Activated T-helper 2 cell treated with anti-CD3 and anti-CD28 coated beads, Interferon-gamma antibody, Interleukin-2, Interleukin-4, amounts not matched to agents 10 μg/mL and 5 μg/mL and 100 μg/mL, durations not matched to agents 14 hours and 24 hours and 36 hours (primary cell): ENCODE data around the gene HOXC4. TPM values are rescaled to one million over a fixed set of nuclear protein-coding genes. Genes with fewer than 3 reads are reported as not detected.

Source experiments
- DNase-seq: peaks from one replicate; pipeline ENCODE4 v3.0.0; 2021; ENCODE audit warnings: low spot score
- H3K27ac Mint-ChIP-seq: one replicate; pipeline ENCODE4 v1.8.0; 2021; ENCODE audit warnings: mixed read lengths
- H3K27me3 Mint-ChIP-seq: one replicate; pipeline ENCODE4 v1.8.0; 2021; ENCODE audit warnings: low read depth, mixed read lengths
- H3K36me3 Mint-ChIP-seq: one replicate; pipeline ENCODE4 v1.8.0; 2021; ENCODE audit warnings: low read depth, mixed read lengths
- H3K4me1 Mint-ChIP-seq: one replicate; pipeline ENCODE4 v1.8.0; 2021; ENCODE audit warnings: low read depth, mixed read lengths
- H3K4me3 Mint-ChIP-seq: one replicate; pipeline ENCODE4 v1.8.0; 2021; ENCODE audit warnings: low read depth, mild to moderate bottlenecking, moderate library complexity, mixed read lengths
- H3K9me3 Mint-ChIP-seq: one replicate; pipeline ENCODE4 v1.8.0; 2021; ENCODE audit warnings: mixed read lengths
- intact Hi-C: fragments of 100-400 bp; cut with micrococcal nuclease; formaldehyde crosslinking; loops from one replicate; pipeline ENCODE4 v1.15.1; 2023
- total RNA-seq: library from RNA; stranded (reverse); gene quantifications from 2 replicates; pipeline ENCODE4 v1.2.3, GENCODE V29; 2022

Gene HOXC4
- total RNA-seq = 0.14 and 0.21 TPM in 2 replicates

DNA sequence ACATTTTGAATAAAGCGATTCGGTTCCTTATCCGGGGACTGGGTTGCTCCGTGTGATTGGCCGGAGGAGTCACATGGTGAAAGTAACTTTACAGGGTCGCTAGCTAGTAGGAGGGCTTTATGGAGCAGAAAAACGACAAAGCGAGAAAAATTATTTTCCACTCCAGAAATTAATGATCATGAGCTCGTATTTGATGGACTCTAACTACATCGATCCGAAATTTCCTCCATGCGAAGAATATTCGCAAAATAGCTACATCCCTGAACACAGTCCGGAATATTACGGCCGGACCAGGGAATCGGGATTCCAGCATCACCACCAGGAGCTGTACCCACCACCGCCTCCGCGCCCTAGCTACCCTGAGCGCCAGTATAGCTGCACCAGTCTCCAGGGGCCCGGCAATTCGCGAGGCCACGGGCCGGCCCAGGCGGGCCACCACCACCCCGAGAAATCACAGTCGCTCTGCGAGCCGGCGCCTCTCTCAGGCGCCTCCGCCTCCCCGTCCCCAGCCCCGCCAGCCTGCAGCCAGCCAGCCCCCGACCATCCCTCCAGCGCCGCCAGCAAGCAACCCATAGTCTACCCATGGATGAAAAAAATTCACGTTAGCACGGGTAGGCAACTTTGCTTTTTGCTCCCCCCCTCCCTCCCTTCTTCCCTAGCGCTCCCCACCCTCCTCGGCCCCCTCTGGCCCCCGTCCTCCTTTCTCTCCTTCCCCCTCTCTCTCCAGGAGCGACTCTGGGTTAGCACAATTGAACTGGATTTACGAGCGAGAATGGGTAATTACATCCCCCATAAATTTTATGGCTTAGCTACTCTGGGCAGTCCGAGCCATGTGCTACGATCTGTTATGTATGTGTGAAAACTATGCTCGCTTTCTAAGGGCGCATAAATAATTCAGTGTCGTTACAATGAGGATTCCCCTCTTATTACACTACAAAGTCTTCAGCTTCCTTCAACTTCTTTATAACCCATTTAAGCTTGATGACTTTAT is at the start of gene HOXC4:
TSS of gene HOXC4 (plus strand) at position 85 of the 991 bp plus-strand sequence. CDS start at position 173, 88 bp downstream.
- intact Hi-C loops = loop anchor here (5.0 to 10.0 kb wide), 3 partner anchors 57 to 87 kb away; no protein-coding TSS in a partner anchor
- no peaks in the 10 kb centered on the region for H3K36me3 Mint-ChIP-seq
- no peak for DNase-seq
- H3K27ac Mint-ChIP-seq = peak within 1 kb of the TSS; percentile 25
- no peaks in the 10 kb centered on the region for H3K9me3 Mint-ChIP-seq
- peaks cover 87% of the 10 kb centered on the region for H3K27me3 Mint-ChIP-seq
- peaks cover 18% of the 10 kb centered on the region for H3K4me1 Mint-ChIP-seq
- peak within 1 kb of the TSS; percentile 31 for H3K4me3 Mint-ChIP-seq

GRCh38 chr12:54004063-54004840 is 49.4 kb upstream of the HOXC4 start:
- intact Hi-C loops = loop anchor here (5.0 kb wide), 1 partner anchor 37 kb away; no protein-coding TSS in a partner anchor
- no peak overlapping the region for H3K4me3 Mint-ChIP-seq
- peaks cover 91% of the 10 kb centered on the region for H3K27me3 Mint-ChIP-seq
- H3K36me3 Mint-ChIP-seq = no peaks in the 10 kb centered on the region
- H3K27ac Mint-ChIP-seq = no peak overlapping the region
- no peaks in the 10 kb centered on the region for H3K9me3 Mint-ChIP-seq
- peaks cover 18% of the 10 kb centered on the region for H3K4me1 Mint-ChIP-seq
- DNase-seq = no peak

DNA sequence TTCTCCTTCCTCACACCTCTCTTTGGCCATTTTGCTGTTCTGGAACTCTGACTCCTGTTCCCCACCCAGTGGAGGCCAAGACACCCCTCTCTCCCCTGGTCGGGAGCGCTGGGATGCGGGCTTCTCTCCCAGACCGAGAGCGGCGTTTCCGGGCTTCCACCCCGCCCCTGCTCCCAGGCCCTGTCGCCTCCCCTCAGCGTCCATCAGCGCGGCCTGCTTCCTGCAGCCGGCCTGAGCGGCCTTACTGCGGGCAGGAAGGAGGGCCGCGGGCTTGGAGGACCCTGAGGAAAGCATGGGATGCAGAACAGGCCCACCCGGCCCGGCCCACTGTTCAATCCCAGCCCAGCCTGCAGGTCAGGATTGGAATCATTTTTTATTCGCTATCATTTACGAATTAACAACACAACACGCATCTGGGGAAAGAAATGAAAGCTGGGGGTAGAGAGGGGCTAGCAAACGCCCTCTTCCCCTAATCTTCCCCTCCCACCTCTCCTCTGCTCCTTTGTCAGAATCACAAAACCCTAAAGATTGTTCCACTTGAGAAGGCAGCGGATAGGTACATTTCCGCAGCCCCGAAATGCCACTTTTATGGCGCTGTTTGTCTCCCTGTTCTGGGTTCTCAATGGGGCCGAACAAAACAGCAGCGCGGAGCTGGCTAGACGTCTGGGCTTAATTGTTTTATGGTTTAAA is 48.6 kb upstream of the HOXC4 start:
- Mint-ChIP-seq H3K36me3 (no peaks in the 10 kb centered on the region), H3K27me3 (peaks cover 92% of the 10 kb centered on the region), H3K4me3 (no peak overlapping the region), H3K9me3 (no peaks in the 10 kb centered on the region), H3K27ac (no peak overlapping the region), H3K4me1 (peaks cover 17% of the 10 kb centered on the region)
- no peak for DNase-seq
- intact Hi-C loops = loop anchor here (5.0 kb wide), 1 partner anchor 38 kb away; no protein-coding TSS in a partner anchor

DNA sequence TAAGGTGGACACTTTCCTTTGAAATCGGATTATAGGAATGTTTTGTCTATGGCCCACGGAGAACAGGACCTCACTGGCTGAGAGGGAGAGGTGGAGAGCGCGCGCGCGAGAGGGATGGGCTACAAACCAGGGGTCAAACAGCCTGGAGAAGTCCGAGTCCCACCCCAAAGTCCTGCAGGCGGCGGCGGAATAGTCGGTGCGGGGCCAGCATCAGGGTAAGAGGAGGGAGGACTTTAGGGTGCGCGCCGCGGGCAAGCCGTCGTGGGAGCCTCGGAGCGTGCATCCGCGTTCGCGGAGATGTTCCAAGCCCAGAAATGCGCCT is 48.1 kb upstream of the HOXC4 start:
- Mint-ChIP-seq H3K4me3 (no peak overlapping the region), H3K27me3 (peaks cover 93% of the 10 kb centered on the region), H3K27ac (no peak overlapping the region), H3K36me3 (no peaks in the 10 kb centered on the region), H3K4me1 (peaks cover 17% of the 10 kb centered on the region), H3K9me3 (no peaks in the 10 kb centered on the region)
- DNase-seq = no peak
- intact Hi-C loops = no loop called here

- H3K36me3 Mint-ChIP-seq = no peaks in the 10 kb centered on the region
- peak; percentile 76 for DNase-seq
- H3K27me3 Mint-ChIP-seq = peaks cover 92% of the 10 kb centered on the region
- peaks cover 18% of the 10 kb centered on the region for H3K4me1 Mint-ChIP-seq
- H3K4me3 Mint-ChIP-seq = peak overlapping the region; percentile 79
- H3K9me3 Mint-ChIP-seq = no peaks in the 10 kb centered on the region
- intact Hi-C loops = loop anchor here (1.0 to 2.0 kb wide), 2 partner anchors 23 to 195 kb away; partner anchors contain the start of gene HOXC6
- no peak overlapping the region for H3K27ac Mint-ChIP-seq
Observed at GRCh38 chr12:54005853-54006558, 47.6 kb upstream of the HOXC4 start.

- H3K27me3 Mint-ChIP-seq = peaks cover 92% of the 10 kb centered on the region
- H3K27ac Mint-ChIP-seq = no peak overlapping the region
- peaks cover 20% of the 10 kb centered on the region for H3K4me1 Mint-ChIP-seq
- intact Hi-C loops = loop anchor here (1.0 to 2.0 kb wide), 2 partner anchors 22 to 195 kb away; partner anchors contain the start of gene HOXC6
- H3K4me3 Mint-ChIP-seq = peak overlapping the region; percentile 79
- H3K9me3 Mint-ChIP-seq = no peaks in the 10 kb centered on the region
- H3K36me3 Mint-ChIP-seq = no peaks in the 10 kb centered on the region
- DNase-seq = no peak
Observed at GRCh38 chr12:54006559-54007220, 46.9 kb upstream of the HOXC4 start.

DNA sequence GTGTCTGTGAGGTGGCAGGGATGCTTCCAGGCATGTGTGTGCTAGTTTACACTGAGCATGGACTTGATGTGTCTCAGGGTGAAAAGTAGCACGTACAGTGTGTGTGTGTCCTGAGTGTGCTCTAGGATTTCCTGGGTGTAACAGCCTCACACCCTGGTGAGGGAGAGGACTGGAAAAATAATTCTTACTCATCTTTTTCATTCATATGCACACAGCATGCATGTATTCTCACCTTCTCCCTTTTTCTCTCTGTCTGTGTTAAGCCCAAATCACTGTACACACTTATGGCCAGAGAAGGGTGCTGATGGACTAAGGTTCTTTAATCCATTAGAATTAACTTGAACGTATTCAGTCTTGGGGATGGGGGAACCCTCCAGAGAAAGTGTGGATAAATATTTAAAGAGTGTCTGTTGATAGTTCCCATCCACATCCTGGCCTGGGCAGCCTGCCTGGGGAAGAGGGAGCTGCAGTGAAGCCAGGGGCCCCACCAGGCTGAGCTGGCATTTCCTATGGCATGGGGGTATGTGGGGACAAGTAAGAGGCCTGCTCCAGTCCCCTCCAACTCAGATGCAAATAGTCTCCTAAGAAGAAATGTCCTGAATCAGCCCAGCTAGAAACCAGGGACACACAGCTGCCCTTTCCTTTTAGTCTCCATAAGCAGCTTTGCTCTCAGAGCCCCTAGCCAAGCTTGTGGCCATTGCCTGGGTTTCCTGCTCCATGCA is 45.9 kb upstream of the HOXC4 start:
- no peak overlapping the region for H3K27ac Mint-ChIP-seq
- H3K36me3 Mint-ChIP-seq = no peaks in the 10 kb centered on the region
- H3K9me3 Mint-ChIP-seq = no peaks in the 10 kb centered on the region
- peaks cover 91% of the 10 kb centered on the region for H3K27me3 Mint-ChIP-seq
- intact Hi-C loops = loop anchor here (2.0 kb wide), 1 partner anchor 21 kb away; the partner anchor contains the start of gene HOXC6
- DNase-seq = no peak
- no peak overlapping the region for H3K4me3 Mint-ChIP-seq
- peaks cover 16% of the 10 kb centered on the region for H3K4me1 Mint-ChIP-seq

DNA sequence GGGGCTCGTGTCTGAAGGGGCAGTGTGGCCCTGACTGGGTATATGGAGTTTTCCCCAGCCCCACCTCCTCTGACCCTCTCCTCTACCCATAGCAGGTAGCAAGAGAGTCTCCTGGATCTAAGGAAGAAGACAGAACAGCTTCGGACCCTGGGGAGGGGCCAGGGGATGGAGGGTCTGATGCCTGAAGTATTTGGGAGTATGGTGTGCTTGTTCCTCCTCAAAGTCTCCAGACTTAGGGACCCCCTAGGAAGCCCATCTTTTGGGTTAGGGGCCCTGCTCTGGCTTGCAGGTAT is 45.4 kb upstream of the HOXC4 start:
- peaks cover 16% of the 10 kb centered on the region for H3K4me1 Mint-ChIP-seq

DNA sequence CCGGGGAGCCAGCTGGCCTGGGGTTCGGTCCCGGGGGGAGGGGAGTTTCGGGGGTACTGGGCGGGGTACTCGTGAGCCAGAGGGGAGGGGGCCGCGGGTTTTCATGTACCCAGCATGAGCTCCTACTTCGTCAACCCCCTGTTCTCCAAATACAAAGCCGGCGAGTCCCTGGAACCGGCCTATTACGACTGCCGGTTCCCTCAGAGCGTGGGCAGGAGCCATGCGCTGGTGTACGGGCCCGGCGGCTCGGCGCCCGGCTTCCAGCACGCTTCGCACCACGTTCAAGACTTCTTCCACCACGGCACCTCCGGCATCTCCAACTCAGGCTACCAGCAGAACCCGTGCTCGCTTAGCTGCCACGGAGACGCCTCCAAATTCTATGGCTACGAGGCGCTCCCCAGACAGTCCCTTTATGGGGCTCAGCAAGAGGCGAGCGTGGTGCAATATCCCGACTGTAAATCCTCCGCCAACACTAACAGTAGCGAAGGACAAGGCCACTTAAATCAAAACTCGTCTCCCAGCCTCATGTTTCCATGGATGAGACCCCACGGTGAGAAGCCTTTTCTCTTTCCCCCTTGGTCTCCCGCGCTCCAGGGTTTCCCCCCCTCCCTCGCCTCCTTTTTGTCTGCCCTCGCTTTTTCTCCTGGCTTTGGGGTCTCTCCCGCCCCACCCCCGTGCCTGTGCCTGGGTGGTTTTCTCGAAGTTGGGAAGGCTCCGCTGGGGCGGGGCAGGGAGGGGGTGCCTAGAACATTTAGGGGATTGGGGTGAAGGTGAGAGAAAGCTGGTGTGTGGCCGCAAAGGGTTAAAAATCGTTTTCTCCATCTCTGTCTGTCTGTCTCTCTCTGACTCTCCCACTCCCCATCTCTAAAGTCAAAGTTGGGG is 44.2 kb upstream of the HOXC4 start:
- no peaks in the 10 kb centered on the region for H3K9me3 Mint-ChIP-seq
- DNase-seq = no peak
- intact Hi-C loops = loop anchor here (10.0 kb wide), 2 partner anchors 365 to 1005 kb away; partner anchors contain the start of gene EIF4B
- H3K4me3 Mint-ChIP-seq = no peak overlapping the region
- no peak overlapping the region for H3K27ac Mint-ChIP-seq
- peaks cover 16% of the 10 kb centered on the region for H3K4me1 Mint-ChIP-seq
- H3K27me3 Mint-ChIP-seq = peaks cover 89% of the 10 kb centered on the region
- H3K36me3 Mint-ChIP-seq = no peaks in the 10 kb centered on the region

More for the DNA sequence above, 45.4 kb upstream of the HOXC4 start:
- H3K27ac Mint-ChIP-seq = no peak overlapping the region
- H3K4me3 Mint-ChIP-seq = no peak overlapping the region
- no peaks in the 10 kb centered on the region for H3K9me3 Mint-ChIP-seq
- DNase-seq = no peak
- no peaks in the 10 kb centered on the region for H3K36me3 Mint-ChIP-seq
- intact Hi-C loops = no loop called here
- peaks cover 91% of the 10 kb centered on the region for H3K27me3 Mint-ChIP-seq

- no peak overlapping the region for H3K4me3 Mint-ChIP-seq
- no peaks in the 10 kb centered on the region for H3K36me3 Mint-ChIP-seq
- no peak for DNase-seq
- H3K27me3 Mint-ChIP-seq = peaks cover 90% of the 10 kb centered on the region
- no peaks in the 10 kb centered on the region for H3K9me3 Mint-ChIP-seq
- no peak overlapping the region for H3K27ac Mint-ChIP-seq
- peaks cover 19% of the 10 kb centered on the region for H3K4me1 Mint-ChIP-seq
- intact Hi-C loops = loop anchor here (10.0 kb wide), 2 partner anchors 364 to 1006 kb away; partner anchors contain the start of gene EIF4B
Observed at GRCh38 chr12:54010053-54010971, 43.3 kb upstream of the HOXC4 start.
